ENCODE data around the gene NPAS3.

NPAS3 gene

GRCh38 chr14:33754261-33754660 is 815.6 kb downstream of the NPAS3 start:
- no peak for DNase-seq (ENCODE audit: low spot score)
- TF ChIP-seq CTCF (IDR thresholded peaks at IDR 0.05; ENCODE audit: extremely low read depth, missing control alignments): no peak

- DNase-seq (ENCODE audit: low spot score): no peak
- TF ChIP-seq CTCF (IDR thresholded peaks at IDR 0.05; ENCODE audit: extremely low read depth, missing control alignments): no peak
Measured at GRCh38 chr14:33755358-33755757, 816.7 kb downstream of the NPAS3 start.

GRCh38 chr14:33756833-33757232 is 818.2 kb downstream of the NPAS3 start:
- no peak for DNase-seq (ENCODE audit: low spot score)
- no peak for TF ChIP-seq CTCF (IDR thresholded peaks at IDR 0.05; ENCODE audit: extremely low read depth, missing control alignments)

GRCh38 chr14:33758547-33758946 is 819.9 kb downstream of the NPAS3 start:
- TF ChIP-seq CTCF (IDR thresholded peaks at IDR 0.05; ENCODE audit: extremely low read depth, missing control alignments): no peak
- no peak for DNase-seq (ENCODE audit: low spot score)

GRCh38 chr14:33762161-33762851 is 823.6 kb downstream of the NPAS3 start:
- TF ChIP-seq CTCF (IDR thresholded peaks at IDR 0.05; ENCODE audit: extremely low read depth, missing control alignments): no peak

GRCh38 chr14:33764876-33765650 is 826.4 kb downstream of the NPAS3 start:
- no peak for TF ChIP-seq CTCF (IDR thresholded peaks at IDR 0.05; ENCODE audit: extremely low read depth, missing control alignments)
- no peak for DNase-seq (ENCODE audit: low spot score)

More at GRCh38 chr14:33762161-33762851, 823.6 kb downstream of the NPAS3 start:
- no peak for DNase-seq (ENCODE audit: low spot score)

Measured in GM20000 (cell line).